ENCODE measurements around the gene INF2. TPM values are rescaled to one million over a fixed set of nuclear protein-coding genes. Genes with fewer than 3 reads are reported as not detected.

INF2 gene
- total RNA-seq, 1 donor from 2014 or later: 61.7 TPM

DNA sequence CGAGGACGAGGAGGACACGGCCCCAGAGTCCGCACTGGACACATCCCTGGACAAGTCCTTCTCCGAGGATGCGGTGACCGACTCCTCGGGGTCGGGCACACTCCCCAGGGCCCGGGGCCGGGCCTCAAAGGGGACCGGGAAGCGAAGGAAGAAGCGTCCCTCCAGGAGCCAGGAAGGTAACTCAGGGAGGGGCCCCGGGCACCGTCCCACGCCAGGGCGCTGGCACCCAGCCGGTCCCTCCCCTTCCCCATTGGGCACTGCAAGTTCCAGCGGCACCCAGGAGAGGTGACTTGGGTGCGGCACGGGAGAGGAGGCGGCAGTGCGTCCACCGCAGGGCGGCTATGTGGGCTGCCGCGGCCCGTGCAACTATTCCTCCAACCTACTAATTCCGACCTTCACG is 25.3 kb downstream of the INF2 start:
- H3K9me3 Mint-ChIP-seq: no peaks in the 10 kb centered on the region
- H3K27ac Mint-ChIP-seq (ENCODE audit: unreplicated experiment): no peak overlapping the region
- no peak overlapping the region for H3K4me3 Mint-ChIP-seq
- DNase-seq (ENCODE audit: low read depth, low spot score): no peak
- H3K36me3 Mint-ChIP-seq (ENCODE audit: low read depth): no peaks in the 10 kb centered on the region
- H3K27me3 Mint-ChIP-seq (ENCODE audit: low read depth): no peaks in the 10 kb centered on the region
- H3K4me1 Mint-ChIP-seq: no peaks in the 10 kb centered on the region
- TF ChIP-seq, protein P1, sequence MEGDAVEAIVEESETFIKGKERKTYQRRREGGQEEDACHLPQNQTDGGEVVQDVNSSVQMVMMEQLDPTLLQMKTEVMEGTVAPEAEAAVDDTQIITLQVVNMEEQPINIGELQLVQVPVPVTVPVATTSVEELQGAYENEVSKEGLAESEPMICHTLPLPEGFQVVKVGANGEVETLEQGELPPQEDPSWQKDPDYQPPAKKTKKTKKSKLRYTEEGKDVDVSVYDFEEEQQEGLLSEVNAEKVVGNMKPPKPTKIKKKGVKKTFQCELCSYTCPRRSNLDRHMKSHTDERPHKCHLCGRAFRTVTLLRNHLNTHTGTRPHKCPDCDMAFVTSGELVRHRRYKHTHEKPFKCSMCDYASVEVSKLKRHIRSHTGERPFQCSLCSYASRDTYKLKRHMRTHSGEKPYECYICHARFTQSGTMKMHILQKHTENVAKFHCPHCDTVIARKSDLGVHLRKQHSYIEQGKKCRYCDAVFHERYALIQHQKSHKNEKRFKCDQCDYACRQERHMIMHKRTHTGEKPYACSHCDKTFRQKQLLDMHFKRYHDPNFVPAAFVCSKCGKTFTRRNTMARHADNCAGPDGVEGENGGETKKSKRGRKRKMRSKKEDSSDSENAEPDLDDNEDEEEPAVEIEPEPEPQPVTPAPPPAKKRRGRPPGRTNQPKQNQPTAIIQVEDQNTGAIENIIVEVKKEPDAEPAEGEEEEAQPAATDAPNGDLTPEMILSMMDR (conservative IDR thresholded peaks at IDR 0.05): no peak

DNA sequence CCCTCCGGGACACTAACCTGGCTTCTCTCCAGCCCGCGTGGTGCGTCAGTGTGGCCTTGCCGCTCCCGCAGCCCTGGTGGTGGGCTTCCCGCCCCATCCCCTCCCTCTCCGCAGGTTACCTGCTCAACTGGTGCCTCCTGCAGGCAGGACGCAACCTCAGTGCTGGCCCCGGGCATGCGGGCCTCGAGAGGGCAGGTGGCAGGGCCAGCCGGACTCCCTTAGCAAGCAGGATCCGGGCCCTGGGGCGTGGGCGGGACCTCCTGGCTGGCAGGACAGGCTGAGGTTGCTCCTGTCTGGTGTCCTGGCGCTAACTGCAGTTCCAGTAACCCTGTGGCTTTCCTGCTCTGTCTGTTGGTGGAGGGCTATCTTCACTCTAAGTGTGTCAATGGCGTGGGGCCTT is 26.0 kb downstream of the INF2 start:
- no peak overlapping the region for H3K27ac Mint-ChIP-seq (ENCODE audit: unreplicated experiment)
- DNase-seq (ENCODE audit: low read depth, low spot score): no peak

DNA sequence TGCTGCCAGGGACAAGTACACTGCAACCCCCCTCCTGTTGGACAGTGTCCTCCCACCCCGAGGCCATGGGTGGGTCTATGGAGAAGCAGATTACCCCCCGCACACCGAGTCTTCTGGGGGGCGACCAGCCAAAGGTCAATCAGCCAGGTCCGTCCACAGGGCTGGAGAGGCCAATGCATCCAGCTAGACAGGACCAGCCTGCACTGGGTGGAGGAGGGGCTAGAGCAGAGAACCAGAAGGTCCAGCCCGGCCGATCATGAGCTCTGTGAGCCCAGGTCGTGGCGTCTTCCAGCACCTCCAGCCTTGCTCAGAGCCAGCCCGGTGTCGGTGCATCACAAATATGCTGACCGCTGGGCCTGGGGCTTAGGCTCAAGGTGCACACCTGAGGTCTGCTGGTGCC is 26.5 kb downstream of the INF2 start:
- no peak for DNase-seq (ENCODE audit: low read depth, low spot score)
- Mint-ChIP-seq H3K27ac (ENCODE audit: unreplicated experiment) (no peak overlapping the region), H3K27me3 (ENCODE audit: low read depth) (no peaks in the 10 kb centered on the region), H3K4me3 (no peak overlapping the region), H3K36me3 (ENCODE audit: low read depth) (no peaks in the 10 kb centered on the region), H3K9me3 (no peaks in the 10 kb centered on the region), H3K4me1 (no peaks in the 10 kb centered on the region)
- TF ChIP-seq, protein P1 (conservative IDR thresholded peaks at IDR 0.05): no peak

More for the DNA sequence above, 26.0 kb downstream of the INF2 start:
- no peaks in the 10 kb centered on the region for H3K4me1 Mint-ChIP-seq
- no peaks in the 10 kb centered on the region for H3K9me3 Mint-ChIP-seq
- no peaks in the 10 kb centered on the region for H3K27me3 Mint-ChIP-seq (ENCODE audit: low read depth)
- TF ChIP-seq, protein P1 (conservative IDR thresholded peaks at IDR 0.05): no peak
- H3K4me3 Mint-ChIP-seq: no peak overlapping the region
- no peaks in the 10 kb centered on the region for H3K36me3 Mint-ChIP-seq (ENCODE audit: low read depth)

DNA sequence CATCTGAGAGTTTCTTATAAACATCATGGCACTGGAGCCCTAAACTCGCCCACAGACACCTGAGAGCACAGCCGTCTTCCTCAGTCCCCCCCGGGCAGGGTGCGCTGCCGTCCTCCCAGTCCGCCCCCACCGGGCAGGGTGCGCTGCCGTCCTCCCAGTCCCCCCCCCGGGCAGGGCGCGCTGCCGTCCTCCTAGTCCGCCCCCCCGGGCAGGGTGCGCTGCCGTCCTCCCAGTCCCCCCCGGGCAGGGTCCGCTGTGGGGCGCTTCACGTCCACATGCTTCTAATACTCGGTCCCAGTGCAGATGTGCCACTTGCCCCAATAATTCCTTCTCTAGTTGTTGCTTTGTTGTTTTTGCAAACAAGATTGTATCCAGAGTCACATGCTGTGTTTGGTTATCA is 27.7 kb downstream of the INF2 start:
- Mint-ChIP-seq H3K27ac (ENCODE audit: unreplicated experiment) (no peak overlapping the region), H3K36me3 (ENCODE audit: low read depth) (no peaks in the 10 kb centered on the region), H3K4me3 (peak overlapping the region; percentile 13), H3K27me3 (ENCODE audit: low read depth) (no peaks in the 10 kb centered on the region), H3K4me1 (peaks cover 4% of the 10 kb centered on the region), H3K9me3 (no peaks in the 10 kb centered on the region)
- TF ChIP-seq, protein P1 (conservative IDR thresholded peaks at IDR 0.05): no peak
- no peak for DNase-seq (ENCODE audit: low read depth, low spot score)

DNA sequence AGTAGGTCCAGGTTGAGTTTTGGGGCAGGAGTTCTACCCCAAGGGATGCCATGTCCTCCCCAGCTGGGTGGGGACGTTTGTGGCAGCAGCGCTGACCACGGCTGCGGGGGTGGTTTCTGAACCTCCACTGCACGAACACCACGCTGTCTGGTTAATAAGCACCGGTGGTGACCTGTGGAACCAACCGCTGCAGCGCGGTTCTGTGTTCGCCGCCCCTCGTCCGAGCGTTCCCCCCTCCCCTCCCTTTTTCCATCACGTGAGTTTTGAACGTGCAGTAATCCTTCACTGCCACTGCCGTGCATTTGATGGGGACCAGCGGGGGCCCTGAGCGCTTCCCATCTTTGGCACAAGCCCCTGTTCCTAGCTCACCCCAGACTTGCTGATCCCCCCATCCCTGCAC is 28.2 kb downstream of the INF2 start:
- H3K4me1 Mint-ChIP-seq: peaks cover 4% of the 10 kb centered on the region
- no peak for DNase-seq (ENCODE audit: low read depth, low spot score)
- H3K4me3 Mint-ChIP-seq: no peak overlapping the region
- no peaks in the 10 kb centered on the region for H3K36me3 Mint-ChIP-seq (ENCODE audit: low read depth)
- H3K27ac Mint-ChIP-seq (ENCODE audit: unreplicated experiment): no peak overlapping the region
- TF ChIP-seq, protein P1 (conservative IDR thresholded peaks at IDR 0.05): no peak
- no peaks in the 10 kb centered on the region for H3K9me3 Mint-ChIP-seq
- H3K27me3 Mint-ChIP-seq (ENCODE audit: low read depth): no peaks in the 10 kb centered on the region

DNA sequence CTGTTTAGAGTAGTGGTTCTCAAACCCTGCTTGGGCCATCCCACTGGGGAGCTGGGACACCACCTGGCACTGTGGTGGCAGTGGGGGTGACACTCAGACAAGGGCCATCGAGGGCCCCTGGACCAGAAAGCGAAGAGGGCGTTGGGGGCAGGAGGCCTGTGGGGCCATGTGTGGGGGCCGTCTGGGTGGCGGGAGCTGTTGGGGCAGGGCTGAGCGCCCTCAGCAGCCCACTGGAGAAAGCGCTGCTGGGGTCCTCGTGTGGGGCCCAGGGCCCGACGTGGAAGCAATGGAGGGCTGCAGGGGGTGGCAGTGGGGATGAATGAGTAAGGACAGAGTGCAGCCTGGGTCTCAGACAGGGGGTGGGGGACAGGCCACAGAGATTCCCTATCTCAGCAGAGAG is 28.7 kb downstream of the INF2 start:
- Mint-ChIP-seq H3K36me3 (ENCODE audit: low read depth) (no peaks in the 10 kb centered on the region), H3K27me3 (ENCODE audit: low read depth) (no peaks in the 10 kb centered on the region), H3K27ac (ENCODE audit: unreplicated experiment) (no peak overlapping the region), H3K9me3 (no peaks in the 10 kb centered on the region), H3K4me1 (peaks cover 4% of the 10 kb centered on the region), H3K4me3 (no peak overlapping the region)
- TF ChIP-seq, protein P1 (conservative IDR thresholded peaks at IDR 0.05): no peak
- DNase-seq (ENCODE audit: low read depth, low spot score): no peak
